Activated T-cell treated with anti-CD3 and anti-CD28 coated beads, Interleukin-2, amount 50 U/mL, for 4 hours (primary cell): ENCODE results near the gene FADS2. TPM values are rescaled to one million over a fixed set of nuclear protein-coding genes. Genes with fewer than 3 reads are reported as not detected.

Experiments
- ATAC-seq, 2 donors: fragments of 200-7000 bp; cut with Tn5 transposase; one replicate each; pipeline ENCODE4 v1.10.0; 2021
- DNase-seq: peaks from one replicate; pipeline ENCODE4 v3.0.0-alpha.2; 2020
- H3K27me3 Mint-ChIP-seq: one replicate; pipeline ENCODE4 v1.8.0; 2021; ENCODE audit warnings: low read depth, mixed read lengths
- H3K36me3 Mint-ChIP-seq: one replicate; pipeline ENCODE4 v1.8.0; 2022; ENCODE audit warnings: mixed read lengths; ENCODE audit not compliant: insufficient read depth
- H3K4me1 Mint-ChIP-seq: one replicate; pipeline ENCODE4 v1.8.0; 2021; ENCODE audit warnings: low read depth, mixed read lengths
- H3K4me3 Mint-ChIP-seq: one replicate; pipeline ENCODE4 v1.8.0; 2021; ENCODE audit warnings: mild to moderate bottlenecking, moderate library complexity, mixed read lengths
- H3K9me3 Mint-ChIP-seq: one replicate; pipeline ENCODE4 v1.8.0; 2021; ENCODE audit warnings: mixed read lengths
- total RNA-seq, 3 donors: library from RNA; stranded (reverse); gene quantifications; one replicate each; pipeline ENCODE4 v1.2.1, GENCODE V29; 2021

The FADS2 gene
- 1 to 10 TPM; 2.5 to 3.6 (median 3.1) TPM for total RNA-seq

DNA sequence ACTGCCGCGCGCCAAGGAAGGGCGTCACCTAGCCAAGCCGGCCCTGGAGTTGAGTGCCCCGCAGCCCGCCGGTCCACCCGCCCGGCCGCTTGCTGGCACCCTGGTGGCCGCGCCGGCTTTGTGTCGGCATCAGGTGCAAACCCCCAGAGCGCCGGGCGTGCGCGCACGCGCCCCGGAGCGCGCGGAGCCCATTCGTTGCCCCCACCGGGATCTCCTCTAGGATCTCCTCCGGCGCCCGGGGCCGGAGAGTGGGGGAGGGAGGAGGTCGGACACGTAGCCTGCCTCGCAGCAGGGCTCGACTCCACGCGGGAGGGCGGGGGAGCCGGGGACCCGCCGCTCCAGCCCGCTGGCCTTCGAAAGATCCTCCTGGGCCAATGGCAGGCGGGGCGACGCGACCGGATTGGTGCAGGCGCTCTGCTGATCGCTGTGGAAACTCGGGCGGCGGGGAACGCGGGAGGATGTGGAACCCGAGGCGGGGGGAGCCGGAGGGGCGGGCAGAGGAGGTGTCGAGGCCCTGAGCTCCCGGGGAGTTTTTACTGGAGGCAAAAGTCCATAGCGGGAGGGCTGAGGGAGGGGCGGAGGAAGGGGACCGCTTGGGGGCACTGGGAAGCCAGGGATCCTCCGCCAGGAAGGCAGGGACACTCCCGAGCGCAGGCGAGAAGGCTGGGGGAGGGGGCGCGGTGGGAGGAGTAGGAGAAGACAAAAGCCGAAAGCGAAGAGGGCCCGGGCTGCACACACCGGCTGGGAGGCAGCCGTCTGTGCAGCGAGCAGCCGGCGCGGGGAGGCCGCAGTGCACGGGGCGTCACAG lies at the start of gene FADS2:
Gene FADS2, plus strand, starts transcription at position 730 of the 808 bp plus-strand sequence. CDS start 91 bp downstream, outside the sequence.
- DNase-seq = peak; percentile 47
- Mint-ChIP-seq H3K27me3 (peaks cover 25% of the 10 kb centered on the region), H3K9me3 (no peaks in the 10 kb centered on the region), H3K4me3 (peak within 1 kb of the TSS; percentile 73), H3K36me3 (no peaks in the 10 kb centered on the region), H3K4me1 (peaks cover 18% of the 10 kb centered on the region)
- peak; percentile 71 to 78 for ATAC-seq

DNA sequence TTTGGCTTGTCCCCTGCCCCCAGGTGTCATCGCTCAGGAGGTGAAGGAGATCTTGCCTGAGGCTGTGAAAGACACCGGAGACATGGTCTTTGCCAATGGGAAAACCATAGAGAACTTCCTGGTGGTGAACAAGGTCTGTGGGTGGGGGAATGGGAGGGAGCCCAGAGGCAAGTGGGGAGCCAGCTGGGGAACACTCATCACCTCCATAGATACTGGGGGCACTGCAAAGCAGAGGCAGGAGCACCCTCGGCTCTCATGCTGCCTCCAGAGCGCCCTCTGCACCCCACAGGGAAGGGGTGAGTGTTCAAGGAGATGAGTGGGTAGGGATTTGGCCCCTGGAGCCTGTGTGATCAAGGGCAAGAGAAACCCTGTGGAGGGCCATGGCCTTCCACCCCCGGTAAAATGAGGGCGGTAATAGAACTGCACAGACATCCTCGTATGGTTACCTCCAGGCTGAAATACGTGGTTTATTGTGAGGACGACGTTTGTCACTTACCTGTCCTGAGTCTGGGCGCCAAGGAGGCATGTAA lies 49.7 kb upstream of the FADS2 start:
- no peak for ATAC-seq
- no peaks in the 10 kb centered on the region for H3K27me3 Mint-ChIP-seq
- no peaks in the 10 kb centered on the region for H3K9me3 Mint-ChIP-seq
- no peak for DNase-seq
- peaks cover 20% of the 10 kb centered on the region for H3K4me1 Mint-ChIP-seq
- no peaks in the 10 kb centered on the region for H3K36me3 Mint-ChIP-seq
- H3K4me3 Mint-ChIP-seq = peak overlapping the region; percentile 50

DNA sequence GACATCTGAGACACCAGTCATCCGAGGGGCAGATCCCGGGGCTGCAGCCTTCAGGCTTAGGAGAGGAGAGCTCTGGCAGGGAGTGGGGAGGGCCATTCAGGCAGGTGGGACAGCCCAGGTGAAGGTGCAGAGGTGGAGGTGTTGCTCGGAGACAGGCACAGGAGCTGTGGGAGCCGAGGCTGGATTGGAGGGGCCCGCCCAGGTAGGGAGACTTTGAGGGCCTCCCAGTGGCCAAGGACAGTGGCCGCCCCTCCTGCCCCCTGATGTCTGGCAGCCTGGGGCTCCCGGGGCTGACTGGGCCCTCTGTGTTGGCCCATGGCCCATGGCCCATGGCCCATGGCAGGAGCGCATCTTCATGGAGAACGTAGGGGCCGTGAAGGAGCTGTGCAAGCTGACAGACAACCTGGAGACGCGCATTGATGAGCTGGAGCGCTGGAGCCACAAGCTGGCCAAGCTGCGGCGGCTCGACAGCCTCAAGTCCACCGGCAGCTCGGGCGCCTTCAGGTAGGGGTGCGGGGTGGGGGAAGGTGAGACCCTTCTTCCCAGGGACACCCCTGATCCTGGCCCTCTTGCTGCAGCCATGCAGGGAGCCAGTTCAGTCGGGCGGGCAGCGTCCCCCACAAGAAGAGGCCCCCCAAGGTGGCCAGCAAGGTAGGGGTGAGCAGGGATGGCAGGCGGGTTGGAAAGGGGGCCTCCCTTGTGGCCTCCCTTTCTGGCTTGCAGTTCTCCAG lies 49.0 kb upstream of the FADS2 start:
- no peaks in the 10 kb centered on the region for H3K36me3 Mint-ChIP-seq
- DNase-seq (no peak), ATAC-seq (no peak)
- no peak overlapping the region for H3K4me3 Mint-ChIP-seq
- H3K4me1 Mint-ChIP-seq = peaks cover 20% of the 10 kb centered on the region
- H3K27me3 Mint-ChIP-seq = no peaks in the 10 kb centered on the region
- no peaks in the 10 kb centered on the region for H3K9me3 Mint-ChIP-seq

DNA sequence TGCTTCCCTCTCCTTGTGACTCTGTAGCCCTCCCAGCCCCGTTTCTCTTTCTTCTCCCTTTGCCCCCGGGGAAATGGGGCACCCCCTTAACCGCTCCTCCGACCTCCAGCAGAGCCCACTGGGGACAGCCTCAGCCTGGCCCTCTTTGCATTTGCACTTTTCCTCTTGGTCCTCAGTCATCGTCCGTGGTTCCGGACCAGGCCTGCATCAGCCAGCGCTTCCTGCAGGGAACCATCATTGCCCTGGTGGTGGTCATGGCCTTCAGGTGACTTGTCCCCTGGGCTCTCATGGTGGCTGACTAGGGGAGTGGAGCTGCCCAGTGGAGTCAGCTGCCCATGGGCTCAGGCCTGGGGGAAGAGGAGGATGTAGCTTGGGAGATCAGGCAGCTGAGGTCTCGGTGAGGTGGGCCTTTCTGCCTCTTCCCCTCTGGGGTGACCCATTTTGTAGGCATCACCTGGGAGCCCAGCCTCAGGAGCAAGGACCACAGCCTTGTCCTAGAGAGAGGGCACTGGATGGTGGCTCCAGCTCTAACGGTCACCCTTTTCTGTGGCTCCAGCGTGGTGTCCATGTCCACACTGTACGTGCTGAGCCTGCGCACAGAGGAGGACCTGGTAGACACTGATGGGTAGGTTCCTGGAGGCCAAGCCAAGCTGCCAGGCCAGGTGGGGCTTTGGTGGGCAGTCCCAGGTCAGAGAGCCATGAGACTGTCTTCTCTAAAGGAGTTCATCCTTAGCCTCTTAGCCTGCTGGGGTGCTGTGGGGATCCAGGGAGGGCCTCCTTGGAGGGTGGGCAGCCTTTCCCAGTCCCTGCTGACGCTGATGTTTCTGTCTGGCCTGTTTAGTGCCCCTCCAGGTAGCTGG lies 48.2 kb upstream of the FADS2 start:
- H3K4me1 Mint-ChIP-seq = peaks cover 18% of the 10 kb centered on the region
- H3K4me3 Mint-ChIP-seq = no peak overlapping the region
- H3K27me3 Mint-ChIP-seq = no peaks in the 10 kb centered on the region
- H3K36me3 Mint-ChIP-seq = peaks cover 4% of the 10 kb centered on the region
- ATAC-seq (no peak), DNase-seq (no peak)
- no peaks in the 10 kb centered on the region for H3K9me3 Mint-ChIP-seq

DNA sequence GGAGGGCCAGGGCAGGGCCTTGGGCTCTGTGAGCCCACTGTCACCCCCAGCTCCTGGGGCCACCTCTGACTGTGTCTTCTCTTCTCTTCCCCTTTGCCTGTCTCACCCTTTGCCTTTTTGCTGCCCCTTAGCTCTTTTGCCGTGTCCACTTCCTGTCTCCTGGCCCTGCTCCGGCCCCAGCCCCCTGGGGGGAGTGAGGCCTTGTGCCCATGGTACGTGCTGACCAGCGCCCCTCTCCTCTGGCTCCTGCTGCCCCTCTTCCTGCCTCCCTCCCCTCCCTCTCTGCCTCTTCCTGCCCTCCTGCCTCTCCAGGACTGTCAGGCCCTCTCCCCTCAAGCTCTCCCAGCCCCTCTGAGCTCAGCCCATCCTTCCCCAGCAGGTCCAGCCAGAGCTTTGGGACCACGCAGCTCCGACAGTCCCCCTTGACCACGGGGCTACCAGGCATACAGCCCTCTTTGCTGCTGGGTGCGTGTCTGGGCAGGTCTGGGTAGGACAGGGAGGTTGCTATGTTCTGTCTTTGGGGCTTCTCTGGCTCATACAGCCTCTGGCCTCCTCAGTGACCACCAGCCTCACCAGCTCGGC lies 47.4 kb upstream of the FADS2 start:
- H3K36me3 Mint-ChIP-seq = peaks cover 8% of the 10 kb centered on the region
- H3K9me3 Mint-ChIP-seq = no peaks in the 10 kb centered on the region
- DNase-seq = no peak
- no peaks in the 10 kb centered on the region for H3K27me3 Mint-ChIP-seq
- ATAC-seq = no peak
- H3K4me3 Mint-ChIP-seq = no peak overlapping the region
- H3K4me1 Mint-ChIP-seq = peaks cover 16% of the 10 kb centered on the region

DNA sequence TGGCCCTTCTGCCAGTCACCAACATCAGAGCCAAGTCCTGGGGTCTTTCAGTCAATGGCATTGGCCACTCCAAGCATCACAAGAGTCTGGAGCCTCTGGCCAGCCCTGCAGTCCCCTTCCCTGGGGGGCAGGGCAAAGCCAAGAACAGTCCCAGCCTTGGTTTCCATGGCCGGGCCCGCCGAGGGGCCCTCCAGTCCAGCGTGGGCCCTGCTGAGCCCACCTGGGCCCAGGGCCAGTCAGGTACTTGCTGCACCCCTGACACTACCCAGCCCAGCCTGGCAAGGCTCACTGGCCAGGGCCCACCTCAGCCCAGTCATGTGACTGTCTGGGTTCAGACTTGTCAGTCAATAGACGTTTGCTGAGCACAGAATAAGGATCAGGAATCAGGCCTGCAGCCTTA lies 46.5 kb upstream of the FADS2 start:
- Mint-ChIP-seq H3K9me3 (no peaks in the 10 kb centered on the region), H3K4me1 (peaks cover 14% of the 10 kb centered on the region), H3K27me3 (no peaks in the 10 kb centered on the region), H3K4me3 (no peak overlapping the region), H3K36me3 (peaks cover 8% of the 10 kb centered on the region)
- ATAC-seq (no peak), DNase-seq (no peak)

DNA sequence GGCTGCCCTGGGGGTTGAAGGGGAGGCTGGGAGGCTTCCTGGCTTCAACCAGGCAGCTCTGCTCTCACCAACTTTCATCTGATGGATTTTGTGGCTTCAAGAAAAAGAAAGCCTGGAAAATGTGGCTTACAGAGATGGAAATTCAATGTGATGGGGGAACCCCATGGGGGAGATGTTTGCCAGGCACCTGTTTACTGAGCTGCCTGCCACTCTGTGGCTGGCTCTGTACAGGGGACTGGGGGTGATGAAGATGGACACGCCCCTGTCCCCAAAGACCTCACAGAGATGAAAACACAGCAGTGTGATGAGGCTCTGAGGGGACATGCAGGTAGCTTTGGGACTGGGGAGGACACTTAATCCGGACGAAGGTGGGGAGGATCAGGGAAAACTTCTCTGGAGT lies 45.8 kb upstream of the FADS2 start:
- no peaks in the 10 kb centered on the region for H3K27me3 Mint-ChIP-seq
- no peak for ATAC-seq
- no peak for DNase-seq
- H3K9me3 Mint-ChIP-seq = no peaks in the 10 kb centered on the region
- H3K4me1 Mint-ChIP-seq = peaks cover 8% of the 10 kb centered on the region
- H3K4me3 Mint-ChIP-seq = no peak overlapping the region
- peaks cover 8% of the 10 kb centered on the region for H3K36me3 Mint-ChIP-seq

DNA sequence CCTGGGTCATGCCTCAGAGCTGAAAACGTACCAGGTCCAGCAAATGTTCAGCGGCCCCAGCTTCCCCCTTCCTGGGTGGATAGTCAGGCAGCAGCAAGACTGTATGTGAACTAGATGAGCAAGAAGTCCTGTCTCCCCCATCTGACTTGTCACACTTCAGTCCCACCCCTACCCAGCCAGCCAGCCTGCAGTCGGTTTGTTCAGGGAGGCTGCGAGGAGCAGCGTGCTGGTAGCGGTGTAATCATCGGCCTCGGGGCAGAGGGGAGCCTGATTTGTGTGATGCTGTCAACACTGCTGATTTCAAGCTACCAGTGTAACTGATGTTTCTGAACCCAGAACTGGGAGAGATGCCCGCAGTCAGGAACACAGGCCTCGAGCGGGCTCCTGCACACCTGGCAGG lies 45.3 kb upstream of the FADS2 start:
- no peaks in the 10 kb centered on the region for H3K27me3 Mint-ChIP-seq
- H3K36me3 Mint-ChIP-seq = peaks cover 8% of the 10 kb centered on the region
- ATAC-seq (no peak), DNase-seq (no peak)
- H3K4me3 Mint-ChIP-seq = no peak overlapping the region
- peaks cover 6% of the 10 kb centered on the region for H3K4me1 Mint-ChIP-seq
- H3K9me3 Mint-ChIP-seq = no peaks in the 10 kb centered on the region

DNA sequence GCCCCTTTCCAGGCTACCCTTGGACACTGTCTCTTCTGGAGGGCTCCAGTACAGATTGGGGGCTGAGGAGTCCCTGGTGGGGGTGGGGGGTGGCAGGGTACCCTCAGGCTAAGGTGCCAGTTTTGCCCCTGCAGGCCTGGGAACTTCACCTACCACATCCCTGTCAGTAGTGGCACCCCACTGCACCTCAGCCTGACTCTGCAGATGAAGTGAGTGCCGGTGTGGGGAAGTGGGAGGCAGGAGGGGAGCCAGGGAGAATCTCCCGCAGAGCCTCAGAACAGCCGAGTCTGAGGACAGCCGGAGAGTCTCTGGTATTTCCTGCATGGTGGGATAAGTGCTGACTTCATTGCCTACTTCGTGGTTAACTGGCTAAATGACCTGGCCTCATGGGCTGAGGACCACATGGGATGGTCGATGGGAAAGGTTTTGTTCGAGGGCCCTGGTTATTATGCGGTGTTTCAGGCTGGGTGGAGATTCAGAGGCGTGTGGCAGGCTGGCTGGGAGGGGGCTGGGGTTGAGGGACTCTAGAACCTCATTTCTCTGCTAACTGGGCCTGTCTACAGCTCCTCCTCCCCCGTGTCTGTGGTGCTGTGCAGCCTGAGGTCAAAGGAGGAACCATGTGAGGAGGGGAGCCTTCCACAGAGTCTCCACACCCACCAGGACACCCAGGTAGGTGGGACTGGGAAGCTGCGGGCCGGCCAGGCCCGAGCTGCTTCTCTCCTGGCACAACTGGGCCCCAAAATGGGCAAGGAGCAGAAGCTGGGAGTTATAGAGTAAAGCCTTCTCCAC lies 44.2 kb upstream of the FADS2 start:
- DNase-seq = no peak
- ATAC-seq = no peak
- Mint-ChIP-seq H3K4me1 (no peaks in the 10 kb centered on the region), H3K4me3 (no peak overlapping the region), H3K36me3 (peaks cover 10% of the 10 kb centered on the region), H3K27me3 (no peaks in the 10 kb centered on the region), H3K9me3 (no peaks in the 10 kb centered on the region)

DNA sequence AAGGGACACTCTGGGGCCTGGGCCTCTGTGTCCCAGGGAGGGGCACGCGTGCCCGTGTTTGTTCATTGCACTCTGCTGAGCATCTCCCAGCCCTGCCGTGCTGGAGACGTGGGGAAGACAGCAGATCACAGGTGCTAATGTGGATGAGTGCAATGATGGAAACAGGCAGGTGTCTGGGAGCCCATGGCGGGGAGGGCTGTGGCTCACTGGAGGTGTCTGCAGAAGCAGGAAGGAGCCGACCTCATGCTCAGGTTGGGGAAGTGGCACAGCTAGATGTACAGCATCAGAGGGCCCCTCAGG lies 43.6 kb upstream of the FADS2 start:
- no peaks in the 10 kb centered on the region for H3K4me1 Mint-ChIP-seq
- DNase-seq (no peak), ATAC-seq (no peak)
- H3K9me3 Mint-ChIP-seq = no peaks in the 10 kb centered on the region
- peaks cover 15% of the 10 kb centered on the region for H3K36me3 Mint-ChIP-seq
- H3K4me3 Mint-ChIP-seq = no peak overlapping the region
- no peaks in the 10 kb centered on the region for H3K27me3 Mint-ChIP-seq

DNA sequence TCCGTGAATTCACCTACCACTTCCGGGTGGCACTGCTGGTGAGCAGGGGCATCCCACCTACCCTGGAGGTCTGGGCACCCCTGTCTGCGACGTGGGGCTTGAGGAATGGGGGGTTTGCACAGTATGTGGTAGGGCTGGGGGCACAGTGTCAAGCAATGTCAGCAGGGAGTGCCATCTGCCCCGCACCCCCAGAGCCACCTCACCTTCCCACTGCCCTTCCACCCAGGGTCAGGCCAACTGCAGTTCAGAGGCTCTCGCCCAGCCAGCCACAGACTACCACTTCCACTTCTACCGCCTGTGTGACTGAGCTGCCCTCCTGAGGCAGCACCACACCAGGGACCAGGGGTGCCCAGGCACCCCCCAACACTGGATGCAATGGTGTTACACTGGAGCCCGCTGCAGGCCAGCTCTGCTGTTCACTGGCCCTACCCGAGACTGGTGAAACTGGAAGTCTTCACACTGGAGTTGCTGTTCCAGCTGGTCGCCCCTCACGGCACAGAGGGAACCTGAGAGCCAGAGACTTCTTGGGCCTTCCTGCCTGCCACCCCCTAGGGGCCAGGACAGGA lies 42.2 kb upstream of the FADS2 start:
- no peak for DNase-seq
- no peak for ATAC-seq
- H3K36me3 Mint-ChIP-seq = peaks cover 22% of the 10 kb centered on the region
- H3K4me1 Mint-ChIP-seq = peaks cover 8% of the 10 kb centered on the region
- no peaks in the 10 kb centered on the region for H3K27me3 Mint-ChIP-seq
- H3K4me3 Mint-ChIP-seq = no peak overlapping the region
- H3K9me3 Mint-ChIP-seq = no peaks in the 10 kb centered on the region

DNA sequence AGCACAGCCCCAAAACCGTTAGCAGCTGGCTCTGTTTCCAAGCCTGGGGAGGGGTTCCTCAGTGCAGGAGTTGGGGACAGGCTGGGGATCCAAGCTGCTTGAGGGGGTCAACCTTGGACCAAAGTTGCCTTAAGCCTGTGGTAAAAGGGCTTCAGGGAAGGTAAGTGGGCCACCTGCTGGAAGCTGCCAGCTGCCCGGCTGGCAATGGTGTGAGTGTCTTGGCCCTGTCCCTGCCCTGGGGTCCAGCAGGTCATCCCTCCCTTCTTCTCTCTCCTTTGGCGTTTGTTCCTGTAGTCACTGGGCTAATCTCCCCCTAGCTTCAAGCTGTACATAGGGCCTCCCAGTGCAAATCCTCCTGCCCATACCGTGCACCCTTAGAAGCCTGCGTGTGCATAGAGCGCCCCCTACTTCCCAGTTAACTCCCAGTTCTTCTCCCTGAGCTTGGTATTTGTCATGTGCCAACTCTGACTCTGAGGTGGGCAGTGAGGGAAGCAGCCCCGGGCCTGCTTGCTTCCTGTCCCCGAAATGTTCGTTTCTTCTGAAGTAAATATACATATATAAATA lies 40.1 kb upstream of the FADS2 start:
- Mint-ChIP-seq H3K27me3 (no peaks in the 10 kb centered on the region), H3K4me1 (peaks cover 15% of the 10 kb centered on the region), H3K9me3 (no peaks in the 10 kb centered on the region), H3K4me3 (no peak overlapping the region), H3K36me3 (peaks cover 29% of the 10 kb centered on the region)
- ATAC-seq (no peak), DNase-seq (no peak)

DNA sequence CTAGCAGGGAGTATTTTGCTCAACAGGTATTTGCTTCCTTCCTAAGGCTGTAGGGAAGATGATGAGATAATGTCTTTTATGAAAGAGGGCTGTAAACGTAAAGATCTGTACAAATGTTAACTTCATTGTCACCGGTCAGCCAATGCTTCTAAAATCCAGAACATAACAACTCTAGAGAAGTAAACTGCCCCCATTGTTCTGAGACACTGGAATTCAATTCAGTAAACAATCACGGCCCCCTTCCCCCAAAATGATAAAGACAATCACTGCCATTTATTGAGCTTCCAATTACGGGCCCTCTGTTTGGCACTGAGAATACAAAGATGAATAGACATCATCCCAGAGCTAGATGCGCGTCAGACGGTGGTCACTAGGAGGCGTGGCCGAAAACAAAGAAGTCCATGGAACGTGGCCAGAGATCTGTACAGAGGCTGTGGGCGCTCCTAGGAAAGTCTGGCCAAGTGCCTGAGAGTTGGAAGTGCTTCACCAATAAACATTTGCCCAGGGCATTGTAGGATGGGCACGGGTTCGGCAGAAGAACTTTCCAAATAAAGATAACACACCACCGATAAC lies 36.3 kb upstream of the FADS2 start:
- peaks cover 31% of the 10 kb centered on the region for H3K36me3 Mint-ChIP-seq
- peaks cover 21% of the 10 kb centered on the region for H3K4me1 Mint-ChIP-seq
- H3K9me3 Mint-ChIP-seq = no peaks in the 10 kb centered on the region
- H3K4me3 Mint-ChIP-seq = peak overlapping the region; percentile 94
- DNase-seq = no peak
- peak; percentile 15 to 28 for ATAC-seq
- no peaks in the 10 kb centered on the region for H3K27me3 Mint-ChIP-seq
